Esophagus squamous epithelium (tissue), 5 donors: Measurements from ENCODE around the gene FBXW7. TPM values are rescaled to one million over a fixed set of nuclear protein-coding genes. Genes with fewer than 3 reads are reported as not detected.

Source experiments
- DNase-seq: peaks from one replicate; lab custom pipeline; 2025; lab: John Stamatoyannopoulos, UW
- H3K27ac ChIP-seq, 4 donors: fragments of 200-600 bp; sonication (generic); one replicate each; pipeline ENCODE4 v1.5.1; 2016 to 2019; ENCODE audit warnings: mild to moderate bottlenecking in 1 of 4
- H3K27me3 ChIP-seq, 4 donors: fragments of 200-600 bp; sonication (generic); 1 replicate in 3 of 4; 2 replicates in 1 of 4; pipeline versions ENCODE4 v1.5.1 to v1.6.0; 2017 to 2021; ENCODE audit warnings: antibody characterized with exemption in 1 of 4
- H3K36me3 ChIP-seq, 3 donors: fragments of 200-600 bp; sonication (generic); one replicate each; pipeline ENCODE4 v1.5.1; 2016 to 2019
- H3K4me1 ChIP-seq, 3 donors: fragments of 200-600 bp; sonication (generic); one replicate each; pipeline ENCODE4 v1.5.1; 2017 to 2019
- H3K4me3 ChIP-seq, 4 donors: fragments of 200-600 bp; sonication (generic); 1 replicate in 3 of 4; 2 replicates in 1 of 4; pipeline ENCODE4 v1.5.1; 2016 to 2019; ENCODE audit warnings: mild to moderate bottlenecking in 2 of 4, moderate library complexity in 1 of 4
- H3K9me3 ChIP-seq, 3 donors: fragments of 200-600 bp; sonication (generic); one replicate each; pipeline ENCODE4 v1.5.1; 2016 to 2019
- CTCF ChIP-seq, 6 experiments: fragments of 450-650 bp in 4 of 6; fragments of 200-600 bp in 2 of 6; sonication (generic) in 2 of 6; IDR thresholded peaks; one replicate each; pipeline ENCODE4 v1.5.1; 2016 to 2019; ENCODE audit warnings: antibody characterized with exemption in 6 of 6, mild to moderate bottlenecking in 4 of 6, moderate library complexity in 4 of 6
- POLR2A ChIP-seq, 4 donors: fragments of 450-650 bp; IDR thresholded peaks; one replicate each; pipeline ENCODE4 v1.6.1; 2017; ENCODE audit warnings: antibody characterized with exemption in 4 of 4, mild to moderate bottlenecking in 4 of 4, moderate library complexity in 3 of 4
- WGBS, 2 donors: methylation state at CpG; one replicate each; pipeline ENCODE4 v1.1.5; 2018; 5-methylcytosine and 5-hydroxymethylcytosine counted together
- intact Hi-C: fragments of 100-400 bp; cut with DNase I; formaldehyde crosslinking; loops from one replicate; pipeline ENCODE4 v1.15.0; 2022
- total RNA-seq, 4 donors: library from RNA; depleted of rRNA; stranded (reverse); fragments of >200 nt; gene quantifications; one replicate each; pipeline ENCODE4 v1.1.0, GENCODE V29; 2016
- donor health status: DM: yes; HTN: yes; CAD: no.

The FBXW7 gene
- 10 to 100 TPM; 32.3 to 92.7 (median 36.9) TPM for total RNA-seq

GRCh38 chr4:152535903-152536544, at the start of gene FBXW7:
FBXW7 (minus strand) TSS chr4:152536092; CDS start chr4:152411803, 124,289 bp downstream.
- peak; percentile 94 for DNase-seq
- no peaks in the 10 kb centered on the region for H3K9me3 ChIP-seq
- H3K36me3 ChIP-seq: peaks cover 0 to 13% (median 0%) of the 10 kb centered on the region in 3 donors
- peaks cover 6 to 62% (median 23%) of the 10 kb centered on the region in 3 donors for H3K4me1 ChIP-seq
- TF ChIP-seq POLR2A (IDR thresholded peaks at IDR 0.05): peak in 3 of 4 donors; percentile 93 to 98 (median 94)
- peak in 2 of 6 experiments; percentile 5 to 26 for TF ChIP-seq CTCF (IDR thresholded peaks at IDR 0.05)
- H3K27me3 ChIP-seq: no peaks in the 10 kb centered on the region
- intact Hi-C loops: no loop called here
- H3K27ac ChIP-seq: peak within 1 kb of the TSS; percentile 96 to 99 (median 98)
- 0% methylated on average over 7 of the region's 63 CpGs; no CpG with 5 or more reads in 1 of the 2 donors for WGBS, 2 donors
- peak within 1 kb of the TSS; percentile 86 to 99 (median 91) for H3K4me3 ChIP-seq

- peak overlapping the region in 1 of 4 donors; percentile 33 for H3K4me3 ChIP-seq
- 46 to 61% methylated on average over 7 of the region's 7 CpGs for WGBS, 2 donors
- no peak for DNase-seq
These were observed 49.1 kb upstream of the FBXW7 start for GRCh38 chr4:152585023-152585441.

GRCh38 chr4:152581536-152582160, 45.8 kb upstream of the FBXW7 start:
- H3K4me3 ChIP-seq: no peak overlapping the region
- H3K36me3 ChIP-seq: no peaks in the 10 kb centered on the region
- WGBS, 2 donors: 82 to 86% methylated on average over 3 of the region's 3 CpGs
- intact Hi-C loops: no loop called here
- no peaks in the 10 kb centered on the region for H3K9me3 ChIP-seq
- H3K27me3 ChIP-seq: no peaks in the 10 kb centered on the region
- no peak overlapping the region for H3K27ac ChIP-seq
- H3K4me1 ChIP-seq: peaks cover 0 to 22% (median 4%) of the 10 kb centered on the region in 3 donors
- TF ChIP-seq CTCF (IDR thresholded peaks at IDR 0.05) (no peak), POLR2A (IDR thresholded peaks at IDR 0.05) (no peak)
- DNase-seq: no peak

More at GRCh38 chr4:152585023-152585441, 49.1 kb upstream of the FBXW7 start:
- no peak for TF ChIP-seq CTCF (IDR thresholded peaks at IDR 0.05)
- peak in 1 of 4 donors; percentile 28 for TF ChIP-seq POLR2A (IDR thresholded peaks at IDR 0.05)
- intact Hi-C loops: no loop called here
- peaks cover 0 to 40% (median 6%) of the 10 kb centered on the region in 3 donors for H3K4me1 ChIP-seq
- no peaks in the 10 kb centered on the region for H3K9me3 ChIP-seq
- no peaks in the 10 kb centered on the region for H3K36me3 ChIP-seq
- peak overlapping the region; percentile 23 to 67 (median 64) for H3K27ac ChIP-seq
- H3K27me3 ChIP-seq: no peaks in the 10 kb centered on the region

GRCh38 chr4:152579916-152580315, 44.0 kb upstream of the FBXW7 start:
- Histone ChIP-seq H3K36me3 (no peaks in the 10 kb centered on the region), H3K4me1 (peaks cover 0 to 4% (median 0%) of the 10 kb centered on the region in 3 donors), H3K27me3 (no peaks in the 10 kb centered on the region), H3K27ac (no peak overlapping the region), H3K9me3 (no peaks in the 10 kb centered on the region), H3K4me3 (no peak overlapping the region)
- intact Hi-C loops: no loop called here
- TF ChIP-seq POLR2A (IDR thresholded peaks at IDR 0.05): no peak
- no peak for TF ChIP-seq CTCF (IDR thresholded peaks at IDR 0.05)
- no peak for DNase-seq
- 92 to 93% methylated on average over 6 of the region's 6 CpGs for whole genome bisulfite sequencing, 2 donors
